Bronchial epithelial cell (primary cell): ENCODE measurements around the gene SAP30BP. TPM values are rescaled to one million over a fixed set of nuclear protein-coding genes. Genes with fewer than 3 reads are reported as not detected.
A peak's percentile ranks its signal among the peaks of the same experiment; 100 is the strongest.

Experiments used
- DNase-seq: peaks from one replicate; pipeline ENCODE4 v3.0.0-alpha.2; 2010; ENCODE audit warnings: low read depth
- FAIRE-seq: peaks from 2 replicates; lab custom pipeline; 2011; peaks lifted over from hg19 to GRCh38; lab: Jason Lieb, UNC
- H3K27me3 ChIP-seq: 2 replicates; pipeline ENCODE4 v1.5.1; 2011; ENCODE audit warnings: low read length; ENCODE audit not compliant: control insufficient read depth, insufficient read depth
- H3K36me3 ChIP-seq: 2 replicates; pipeline ENCODE4 v1.5.1; 2011; ENCODE audit warnings: low read length; ENCODE audit not compliant: control insufficient read depth, insufficient read depth
- H3K4me3 ChIP-seq: 2 replicates; pipeline ENCODE4 v1.5.1; 2011; ENCODE audit warnings: mild to moderate bottlenecking, low read depth, low read length, control low read depth
- total RNA-seq: library from RNA; depleted of rRNA; stranded (reverse); fragments of >200 nt; gene quantifications from 2 replicates; pipeline ENCODE4 v1.2.1, GENCODE V29; 2014
- TF ChIP-seq, protein P1 (sequence below): IDR thresholded peaks from 2 replicates; pipeline ENCODE4 v1.5.1; 2011; ENCODE audit warnings: mild to moderate bottlenecking, moderate library complexity, low read length, control low read depth, inconsistent platforms; ENCODE audit not compliant: insufficient read depth, severe bottlenecking

The SAP30BP gene
- total RNA-seq, 1 donor from 2014 or later, result 58.4 TPM

- peaks cover 76% of the 10 kb centered on the region for H3K36me3 ChIP-seq
- FAIRE-seq (no peak), DNase-seq (no peak)
- H3K4me3 ChIP-seq, result no peak overlapping the region
- TF ChIP-seq, protein P1, sequence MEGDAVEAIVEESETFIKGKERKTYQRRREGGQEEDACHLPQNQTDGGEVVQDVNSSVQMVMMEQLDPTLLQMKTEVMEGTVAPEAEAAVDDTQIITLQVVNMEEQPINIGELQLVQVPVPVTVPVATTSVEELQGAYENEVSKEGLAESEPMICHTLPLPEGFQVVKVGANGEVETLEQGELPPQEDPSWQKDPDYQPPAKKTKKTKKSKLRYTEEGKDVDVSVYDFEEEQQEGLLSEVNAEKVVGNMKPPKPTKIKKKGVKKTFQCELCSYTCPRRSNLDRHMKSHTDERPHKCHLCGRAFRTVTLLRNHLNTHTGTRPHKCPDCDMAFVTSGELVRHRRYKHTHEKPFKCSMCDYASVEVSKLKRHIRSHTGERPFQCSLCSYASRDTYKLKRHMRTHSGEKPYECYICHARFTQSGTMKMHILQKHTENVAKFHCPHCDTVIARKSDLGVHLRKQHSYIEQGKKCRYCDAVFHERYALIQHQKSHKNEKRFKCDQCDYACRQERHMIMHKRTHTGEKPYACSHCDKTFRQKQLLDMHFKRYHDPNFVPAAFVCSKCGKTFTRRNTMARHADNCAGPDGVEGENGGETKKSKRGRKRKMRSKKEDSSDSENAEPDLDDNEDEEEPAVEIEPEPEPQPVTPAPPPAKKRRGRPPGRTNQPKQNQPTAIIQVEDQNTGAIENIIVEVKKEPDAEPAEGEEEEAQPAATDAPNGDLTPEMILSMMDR, result no peak
- no peaks in the 10 kb centered on the region for H3K27me3 ChIP-seq
Measured at GRCh38 chr17:75740631-75741077, 73.5 kb downstream of the SAP30BP start.

- DNase-seq (no peak), FAIRE-seq (no peak)
- Histone ChIP-seq H3K36me3 (peaks cover 61% of the 10 kb centered on the region), H3K4me3 (no peak overlapping the region), H3K27me3 (no peaks in the 10 kb centered on the region)
- TF ChIP-seq, protein P1, result no peak
Measured at GRCh38 chr17:75742337-75742736, 75.2 kb downstream of the SAP30BP start.

DNA sequence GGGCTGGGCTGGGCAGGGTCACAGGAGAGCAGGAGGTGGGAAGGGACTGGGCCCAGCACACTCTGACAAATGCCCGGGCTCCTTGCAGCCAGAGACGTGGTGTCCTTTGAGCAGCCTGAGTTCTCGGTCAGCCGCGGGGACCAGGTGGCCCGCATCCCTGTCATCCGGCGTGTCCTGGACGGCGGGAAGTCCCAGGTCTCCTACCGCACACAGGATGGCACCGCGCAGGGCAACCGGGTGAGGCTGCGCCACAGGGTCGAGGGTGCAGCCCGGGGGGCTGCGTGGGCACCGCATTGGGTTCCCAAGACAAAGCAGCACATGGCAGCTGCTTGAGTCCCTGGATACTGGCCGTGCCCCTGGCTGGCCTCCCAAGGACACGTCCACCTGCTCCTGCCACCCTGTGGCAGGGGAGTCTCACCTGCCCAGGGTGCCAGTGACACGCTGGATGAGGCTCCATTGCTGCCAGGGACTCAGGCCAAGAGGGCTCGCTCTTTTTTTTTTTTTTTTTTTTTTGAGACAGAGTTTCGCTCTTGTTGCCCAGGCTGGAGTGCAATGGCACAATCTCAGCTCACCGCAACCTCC, 76.6 kb downstream of the SAP30BP start:
- DNase-seq (no peak), FAIRE-seq (no peak)
- Histone ChIP-seq H3K4me3 (no peak overlapping the region), H3K36me3 (peaks cover 57% of the 10 kb centered on the region), H3K27me3 (no peaks in the 10 kb centered on the region)
- TF ChIP-seq, protein P1, result no peak

DNA sequence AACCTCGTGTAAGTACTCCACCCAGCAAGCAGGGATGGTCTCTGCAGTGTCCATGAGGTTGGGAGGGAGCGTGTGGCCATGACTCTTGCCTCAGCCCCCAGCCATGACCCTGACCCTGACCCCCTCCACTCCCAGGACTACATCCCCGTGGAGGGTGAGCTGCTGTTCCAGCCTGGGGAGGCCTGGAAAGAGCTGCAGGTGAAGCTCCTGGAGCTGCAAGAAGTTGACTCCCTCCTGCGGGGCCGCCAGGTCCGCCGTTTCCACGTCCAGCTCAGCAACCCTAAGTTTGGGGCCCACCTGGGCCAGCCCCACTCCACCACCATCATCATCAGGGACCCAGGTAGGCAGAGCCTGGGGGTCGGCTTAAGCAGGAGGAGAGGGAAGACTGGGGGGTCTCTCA, 81.6 kb downstream of the SAP30BP start:
- no peaks in the 10 kb centered on the region for H3K27me3 ChIP-seq
- no peak overlapping the region for H3K4me3 ChIP-seq
- no peak for FAIRE-seq
- peaks cover 60% of the 10 kb centered on the region for H3K36me3 ChIP-seq
- TF ChIP-seq, protein P1, result no peak
- no peak for DNase-seq

DNA sequence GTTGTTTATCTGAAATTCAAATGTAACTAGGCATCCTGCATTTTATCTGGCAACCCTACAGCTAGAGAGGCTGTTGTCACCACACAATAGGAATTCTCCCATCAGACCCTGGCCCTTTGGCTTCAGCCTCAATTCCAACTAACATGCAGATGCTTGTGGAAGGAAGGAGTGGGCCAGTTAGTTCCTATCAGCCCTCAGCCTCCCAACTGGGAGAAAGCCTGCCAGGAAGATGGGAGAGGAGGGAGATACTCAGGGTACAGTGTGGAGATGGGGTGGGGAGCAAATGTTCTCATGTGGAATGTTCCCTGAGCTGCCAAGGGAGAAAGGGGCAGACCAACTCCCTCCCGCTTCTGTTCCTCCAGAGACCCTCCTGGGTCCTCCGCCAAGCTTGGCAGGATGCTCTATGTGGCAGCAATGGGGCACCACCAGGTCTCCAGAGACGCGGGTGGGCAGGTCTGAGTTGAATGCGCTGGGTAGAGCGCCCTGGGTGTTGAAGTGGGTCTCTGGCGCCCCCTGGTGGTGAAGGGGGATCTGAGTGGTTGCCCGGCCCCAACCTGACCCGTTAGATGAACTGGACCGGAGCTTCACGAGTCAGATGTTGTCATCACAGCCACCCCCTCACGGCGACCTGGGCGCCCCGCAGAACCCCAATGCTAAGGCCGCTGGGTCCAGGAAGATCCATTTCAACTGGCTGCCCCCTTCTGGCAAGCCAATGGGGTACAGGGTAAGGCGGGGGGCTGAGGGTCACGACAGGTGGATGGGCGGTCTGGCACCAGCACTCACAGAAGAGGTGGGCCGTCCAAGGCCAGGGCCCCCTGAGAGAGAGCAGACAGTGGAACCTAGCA, 82.6 kb downstream of the SAP30BP start:
- no peaks in the 10 kb centered on the region for H3K27me3 ChIP-seq
- TF ChIP-seq, protein P1, result peak; percentile 89
- peak; percentile 33 for DNase-seq

More for the DNA sequence above, 82.6 kb downstream of the SAP30BP start:
- Histone ChIP-seq H3K4me3 (no peak overlapping the region), H3K36me3 (peaks cover 62% of the 10 kb centered on the region)
- no peak for FAIRE-seq
